ENCODE results near the gene BCL2L12. TPM values are rescaled to one million over a fixed set of nuclear protein-coding genes. Genes with fewer than 3 reads are reported as not detected.

BCL2L12 gene
- total RNA-seq, 1 experiment from 2014 or later = 145 TPM

- Histone ChIP-seq H3K14ac (ENCODE audit: insufficient read depth, low read length) (no peak overlapping the region), H4K91ac (ENCODE audit: insufficient read length, low read depth, low read length) (no peak overlapping the region), H2AFZ (ENCODE audit: low read length) (no peak overlapping the region), H4K8ac (replicated peaks; ENCODE audit: insufficient read length, low read depth, low read length) (no peak overlapping the region), H3K9ac (ENCODE audit: extremely low read depth, insufficient read length, low read length) (no peak overlapping the region), H3K4me1 (ENCODE audit: insufficient read depth, low read length) (no peaks in the 10 kb centered on the region), H3K27ac (ENCODE audit: insufficient read length, low read depth, low read length) (no peak overlapping the region), H3K79me1 (ENCODE audit: insufficient read depth, low read depth, low read length, poor library complexity, severe bottlenecking) (no peaks in the 10 kb centered on the region), H3K18ac (ENCODE audit: insufficient read length, low read depth, low read length) (no peak overlapping the region), H2BK15ac (ENCODE audit: low read depth, low read length) (no peak overlapping the region), H3K23ac (ENCODE audit: insufficient read length, low read depth, low read length) (no peak overlapping the region), H4K20me1 (ENCODE audit: control insufficient read depth, insufficient read depth, insufficient read length) (no peaks in the 10 kb centered on the region), H3K23me2 (ENCODE audit: insufficient read length, low read depth, low read length, poor library complexity, severe bottlenecking) (no peaks in the 10 kb centered on the region), H2BK5ac (ENCODE audit: insufficient read length, low read length) (no peak overlapping the region), H3K4ac (ENCODE audit: low read depth, low read length) (no peak overlapping the region), H2AK5ac (ENCODE audit: insufficient read length, low read length) (no peak overlapping the region), H4K5ac (ENCODE audit: insufficient read length, low read depth, low read length) (no peak overlapping the region), H2BK12ac (ENCODE audit: insufficient read length, low read depth, low read length) (no peak overlapping the region), H3K4me2 (ENCODE audit: insufficient read depth, insufficient read length, low read length) (no peak overlapping the region), H3T11ph (ENCODE audit: low read length) (no peak overlapping the region), H3K27me3 (ENCODE audit: insufficient read depth, low read length) (no peaks in the 10 kb centered on the region), H3K9me3 (ENCODE audit: control insufficient read depth, low read depth, low read length) (no peaks in the 10 kb centered on the region), H2BK120ac (ENCODE audit: low read depth, low read length, poor library complexity, severe bottlenecking) (no peak overlapping the region), H3K79me2 (ENCODE audit: insufficient read depth, low read length) (no peaks in the 10 kb centered on the region), H2BK20ac (ENCODE audit: low read depth, low read length, poor library complexity, severe bottlenecking) (no peak overlapping the region), H3K56ac (ENCODE audit: insufficient read length, low read depth, low read length) (no peak overlapping the region)
- no peak overlapping the region for H3K27ac Mint-ChIP-seq
- TF ChIP-seq CTCF (conservative IDR thresholded peaks at IDR 0.05) = no peak
- no peaks in the 10 kb centered on the region for H3K9me3 Mint-ChIP-seq
- peaks cover 29 to 59% (median 58%) of the 10 kb centered on the region in 3 experiments for H3K36me3 Mint-ChIP-seq (ENCODE audit: insufficient read depth in 1 of 3, low read depth in 3 of 3)
- no peaks in the 10 kb centered on the region for H3K4me1 Mint-ChIP-seq
- DNase-seq = no peak
- H3K27me3 Mint-ChIP-seq (ENCODE audit: low read depth) = no peaks in the 10 kb centered on the region; the same call in 1 of the 2 replicates
- WGBS (ENCODE audit: extremely low coverage, insufficient read length, low lambda C conversion rate) = no CpG with 5 or more reads among the region's 27 CpGs
- no peak overlapping the region for H3K4me3 Mint-ChIP-seq
These were observed 40.5 kb upstream of the BCL2L12 start for GRCh38 chr19:49624967-49625910.
